ENCODE results near the gene ZC3H18. TPM values are rescaled to one million over a fixed set of nuclear protein-coding genes. Genes with fewer than 3 reads are reported as not detected.

ZC3H18 gene
- total and polyA plus RNA-seq, 12 donors: 18.3 to 28.7 (median 22.0) TPM

DNA sequence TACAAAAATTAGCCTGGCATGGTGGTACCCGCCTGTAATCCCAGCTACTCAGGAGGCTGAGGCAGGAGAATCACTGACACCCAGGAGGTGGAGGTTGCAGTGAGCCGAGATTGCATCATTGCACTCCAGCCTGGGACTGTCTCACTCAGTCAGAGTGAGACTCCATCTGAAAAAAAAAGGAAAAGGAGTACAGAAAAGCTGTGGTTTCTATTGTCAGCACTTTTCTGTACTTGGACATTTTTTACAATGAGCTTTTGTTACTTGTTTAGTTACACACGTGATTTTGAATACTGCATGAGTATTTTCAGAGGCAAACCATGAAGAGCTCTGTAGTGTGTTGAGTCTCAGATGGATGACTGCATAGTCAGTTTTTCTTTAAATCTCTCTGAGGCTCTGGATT lies 26.3 kb downstream of the ZC3H18 start:
- Histone ChIP-seq H3K9me3 (no peaks in the 10 kb centered on the region), H3K36me3 (peaks cover 0 to 59% (median 17%) of the 10 kb centered on the region in 9 donors), H3K27ac (peak overlapping the region in 1 of 10 donors; percentile 49), H3K27me3 (no peaks in the 10 kb centered on the region), H3K4me3 (no peak overlapping the region), H3K4me1 (peaks cover 5 to 78% (median 46%) of the 10 kb centered on the region in 9 donors)
- 83 to 87% methylated on average over 3 of the region's 3 CpGs for WGBS, 2 donors
- TF ChIP-seq, protein P1, sequence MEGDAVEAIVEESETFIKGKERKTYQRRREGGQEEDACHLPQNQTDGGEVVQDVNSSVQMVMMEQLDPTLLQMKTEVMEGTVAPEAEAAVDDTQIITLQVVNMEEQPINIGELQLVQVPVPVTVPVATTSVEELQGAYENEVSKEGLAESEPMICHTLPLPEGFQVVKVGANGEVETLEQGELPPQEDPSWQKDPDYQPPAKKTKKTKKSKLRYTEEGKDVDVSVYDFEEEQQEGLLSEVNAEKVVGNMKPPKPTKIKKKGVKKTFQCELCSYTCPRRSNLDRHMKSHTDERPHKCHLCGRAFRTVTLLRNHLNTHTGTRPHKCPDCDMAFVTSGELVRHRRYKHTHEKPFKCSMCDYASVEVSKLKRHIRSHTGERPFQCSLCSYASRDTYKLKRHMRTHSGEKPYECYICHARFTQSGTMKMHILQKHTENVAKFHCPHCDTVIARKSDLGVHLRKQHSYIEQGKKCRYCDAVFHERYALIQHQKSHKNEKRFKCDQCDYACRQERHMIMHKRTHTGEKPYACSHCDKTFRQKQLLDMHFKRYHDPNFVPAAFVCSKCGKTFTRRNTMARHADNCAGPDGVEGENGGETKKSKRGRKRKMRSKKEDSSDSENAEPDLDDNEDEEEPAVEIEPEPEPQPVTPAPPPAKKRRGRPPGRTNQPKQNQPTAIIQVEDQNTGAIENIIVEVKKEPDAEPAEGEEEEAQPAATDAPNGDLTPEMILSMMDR (IDR thresholded peaks at IDR 0.05): no peak
- intact Hi-C loops (cut with DNase I): loop anchor here in 1 of 10 donors (10.0 kb wide), 1 partner anchor 68 kb away; the partner anchor contains the start of gene MVD
- DNase-seq (no peak), ATAC-seq (no peak)

DNA sequence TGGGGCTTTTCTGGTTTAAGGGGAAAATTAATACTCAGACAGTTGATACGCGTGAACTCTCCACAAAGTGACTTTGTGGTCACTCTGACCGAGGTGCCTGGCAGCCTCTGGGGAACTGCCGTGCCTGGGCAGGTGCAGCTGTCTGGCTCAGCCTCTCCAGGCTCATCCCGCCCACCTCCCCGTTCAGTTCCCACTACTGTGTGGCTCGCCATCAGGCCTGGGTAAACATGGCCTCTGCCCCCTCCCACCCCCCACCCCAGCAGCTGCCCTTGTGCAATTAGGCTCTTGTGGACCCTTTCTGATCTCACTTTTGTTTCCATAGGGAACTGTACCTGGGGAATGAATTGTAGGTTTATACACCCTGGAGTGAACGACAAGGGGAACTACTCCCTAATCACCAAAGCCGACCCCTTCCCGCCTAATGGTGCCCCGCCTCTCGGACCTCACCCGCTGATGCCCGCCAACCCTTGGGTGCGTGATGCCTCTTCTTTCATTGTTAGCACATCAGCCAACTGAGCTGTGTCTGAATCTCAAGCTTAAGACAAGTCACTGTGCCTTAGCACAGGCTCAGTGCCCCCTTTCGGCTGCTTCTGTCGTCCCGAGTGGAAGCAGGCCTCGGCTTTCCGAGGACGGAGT lies 27.8 kb downstream of the ZC3H18 start:
- ATAC-seq: no peak
- H3K4me3 ChIP-seq: no peak overlapping the region
- intact Hi-C loops (cut with DNase I): loop anchor here in 1 of 10 donors (10.0 kb wide), 1 partner anchor 67 kb away; the partner anchor contains the start of gene MVD
- no peaks in the 10 kb centered on the region for H3K27me3 ChIP-seq
- peaks cover 0 to 65% (median 24%) of the 10 kb centered on the region in 9 donors for H3K36me3 ChIP-seq
- TF ChIP-seq, protein P1 (IDR thresholded peaks at IDR 0.05): no peak
- no peak for DNase-seq
- 91% methylated on average over 21 of the region's 21 CpGs for WGBS, 2 donors
- H3K4me1 ChIP-seq: peaks cover 5 to 68% (median 46%) of the 10 kb centered on the region in 9 donors
- peak overlapping the region in 8 of 10 donors; percentile 68 to 89 (median 82) for H3K27ac ChIP-seq
- no peaks in the 10 kb centered on the region for H3K9me3 ChIP-seq

DNA sequence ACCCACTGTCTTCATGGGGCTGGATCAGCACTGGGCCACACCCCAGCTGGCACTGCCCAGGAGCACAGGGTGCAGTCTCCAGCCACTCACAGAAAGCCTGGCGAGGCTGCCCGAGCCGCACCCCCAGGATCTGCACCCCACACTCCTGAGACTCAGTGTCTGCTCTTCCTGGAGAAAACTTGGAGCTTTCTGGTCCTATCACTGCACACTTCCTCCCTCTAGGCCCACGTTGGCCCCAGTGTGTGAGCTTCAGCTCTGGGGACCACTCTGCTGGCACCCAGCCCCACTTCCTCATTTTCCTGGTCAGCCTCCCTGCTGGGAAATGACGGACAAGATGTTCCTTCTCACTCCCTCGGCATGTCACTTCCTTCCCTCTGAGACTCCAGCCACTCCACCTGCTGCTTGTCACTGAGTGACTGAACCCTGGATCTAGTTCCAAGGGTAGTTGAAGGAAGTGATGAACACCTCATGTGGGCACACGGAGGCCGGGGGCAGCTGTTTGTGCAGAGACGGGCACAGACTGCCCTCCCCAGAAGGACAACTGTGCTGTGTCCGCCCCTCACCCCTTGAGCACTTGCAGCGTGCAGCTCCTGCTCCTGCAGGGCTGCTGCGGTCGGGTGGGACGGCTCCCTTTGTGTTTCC lies 29.0 kb downstream of the ZC3H18 start:
- Histone ChIP-seq H3K27me3 (no peaks in the 10 kb centered on the region), H3K36me3 (peaks cover 0 to 62% (median 24%) of the 10 kb centered on the region in 9 donors), H3K9me3 (no peaks in the 10 kb centered on the region), H3K27ac (peak overlapping the region; percentile 62 to 89 (median 82)), H3K4me1 (peaks cover 5 to 63% (median 37%) of the 10 kb centered on the region in 9 donors), H3K4me3 (peak overlapping the region in 1 of 10 donors; percentile 12)
- TF ChIP-seq, protein P1 (IDR thresholded peaks at IDR 0.05): no peak
- intact Hi-C loops (cut with DNase I): loop anchor here in 1 of 10 donors (10.0 kb wide), 1 partner anchor 66 kb away; the partner anchor contains the start of gene MVD
- ATAC-seq: peak; percentile 84 to 95 (median 88)
- WGBS, 2 donors: 54 to 64% methylated on average over 14 of the region's 14 CpGs
- peak; percentile 83 to 89 for DNase-seq

DNA sequence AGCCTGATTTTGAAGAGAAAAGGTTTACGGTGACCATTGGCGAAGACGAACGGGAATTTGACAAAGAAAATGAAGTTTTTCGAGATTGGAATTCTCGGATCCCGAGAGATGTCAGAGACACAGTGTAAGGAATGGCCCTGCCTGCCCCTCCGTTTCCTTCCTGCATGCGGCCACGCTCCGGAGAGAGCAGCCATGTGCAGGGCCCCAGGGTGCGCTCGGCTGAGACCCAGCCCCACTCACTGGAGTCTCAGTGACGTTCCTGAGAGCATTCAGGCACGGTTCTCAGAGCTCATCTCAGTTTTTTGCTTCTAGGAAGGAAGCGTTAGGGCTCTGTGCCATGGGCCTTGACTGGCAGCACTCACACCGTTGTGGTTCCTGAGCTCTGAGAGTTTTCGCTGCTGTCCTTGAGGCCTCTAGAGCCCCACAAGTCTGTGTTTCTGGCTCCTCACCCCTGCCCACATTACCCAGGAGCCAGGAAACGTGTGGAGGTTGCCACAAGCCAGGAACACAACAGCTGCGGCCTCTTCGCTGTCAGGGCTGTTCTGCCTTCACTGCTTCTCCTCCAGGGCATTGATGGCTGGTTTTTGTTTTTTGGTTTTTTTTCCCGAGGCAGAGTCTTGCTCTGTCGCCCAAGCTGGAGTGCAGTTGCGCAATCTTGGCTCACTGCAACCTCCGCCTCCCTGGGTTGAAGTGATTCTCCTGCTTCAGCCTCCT lies 29.8 kb downstream of the ZC3H18 start:
- no peak for DNase-seq
- peak overlapping the region; percentile 62 to 89 (median 82) for H3K27ac ChIP-seq
- no peaks in the 10 kb centered on the region for H3K27me3 ChIP-seq
- intact Hi-C loops (cut with DNase I): loop anchor here in 1 of 10 donors (10.0 kb wide), 1 partner anchor 65 kb away; the partner anchor contains the start of gene MVD
- peak in 4 of 8 donors; percentile 16 to 68 (median 48) for ATAC-seq
- H3K36me3 ChIP-seq: peaks cover 0 to 70% (median 24%) of the 10 kb centered on the region in 9 donors
- H3K9me3 ChIP-seq: no peaks in the 10 kb centered on the region
- WGBS, 2 donors: 76 to 77% methylated on average over 25 of the region's 25 CpGs
- TF ChIP-seq, protein P1 (IDR thresholded peaks at IDR 0.05): no peak
- H3K4me3 ChIP-seq: peak overlapping the region in 1 of 10 donors; percentile 12
- peaks cover 5 to 58% (median 30%) of the 10 kb centered on the region in 9 donors for H3K4me1 ChIP-seq
